T-cell (primary cell): ENCODE measurements around the gene CLDN9. TPM values are rescaled to one million over a fixed set of nuclear protein-coding genes. Genes with fewer than 3 reads are reported as not detected.

Experiments used
- ATAC-seq, 4 experiments: fragments of 200-7000 bp in 3 of 4; fragments of 150-1000 bp in 1 of 4; cut with Tn5 transposase; replicated peaks in 1 of 4; 1 replicate in 3 of 4; 2 replicates in 1 of 4; pipeline ENCODE4 v1.10.0; 2021; ENCODE audit warnings: moderate library complexity in 3 of 4, mild to moderate bottlenecking in 2 of 4, moderate number of reproducible peaks in 1 of 4
- CTCF ChIA-PET, 2 donors: fragments of 300-600 bp; sonication (Branson Sonifier 250); formaldehyde crosslinking; loops; one replicate each; lab custom pipeline; 2022; ENCODE audit warnings: antibody characterized with exemption in 2 of 2; lab: Charles Lee
- POLR2A ChIA-PET, 2 donors: fragments of 300-600 bp; sonication (Branson Sonifier 250); formaldehyde crosslinking; loops; one replicate each; lab custom pipeline; 2022; ENCODE audit warnings: antibody characterized with exemption in 2 of 2; lab: Charles Lee
- DNase-seq, 35 experiments: peaks; one replicate each; pipeline versions ENCODE4 v3.0.0 to v3.0.0-alpha.2; 2013 to 2023
- H3K27ac ChIP-seq: one replicate; pipeline ENCODE4 v1.5.1; 2013; ENCODE audit warnings: low read length
- H3K27me3 ChIP-seq, 2 experiments: replicated peaks in 1 of 2; 1 replicate in 1 of 2; 2 replicates in 1 of 2; pipeline versions ENCODE4 v1.6.1 to v1.7.0; 2013; ENCODE audit warnings: low read length in 1 of 2, mixed read lengths in 1 of 2; ENCODE audit not compliant: control insufficient read depth in 2 of 2, insufficient read depth in 2 of 2; ENCODE audit errors: extremely low read depth in 1 of 2
- H3K36me3 ChIP-seq, 2 donors: 1 replicate in 1 of 2; 2 replicates in 1 of 2; pipeline versions ENCODE4 v1.6.1 to v1.7.0; 2013; ENCODE audit warnings: low read length in 1 of 2; ENCODE audit not compliant: control insufficient read depth in 2 of 2, insufficient read depth in 1 of 2; ENCODE audit errors: extremely low read depth in 1 of 2
- H3K4me1 ChIP-seq, 2 experiments: 1 replicate in 1 of 2; 2 replicates in 1 of 2; pipeline versions ENCODE4 v1.6.1 to v1.7.0; 2013; ENCODE audit warnings: low read length in 2 of 2, mixed read lengths in 1 of 2; ENCODE audit not compliant: insufficient read depth in 2 of 2, control insufficient read depth in 1 of 2; ENCODE audit errors: extremely low read depth in 1 of 2
- H3K4me3 ChIP-seq, 2 donors: 1 replicate in 1 of 2; 2 replicates in 1 of 2; pipeline versions ENCODE4 v1.5.1 to v1.7.0; 2013; ENCODE audit warnings: mild to moderate bottlenecking in 2 of 2, low read length in 1 of 2, moderate library complexity in 1 of 2; ENCODE audit not compliant: control insufficient read depth in 1 of 2; ENCODE audit errors: extremely low read depth in 1 of 2
- H3K9me3 ChIP-seq: 2 replicates; pipeline ENCODE4 v1.7.0; 2013
- H3K27ac Mint-ChIP-seq, 2 donors: one replicate each; pipeline ENCODE4 v1.8.0; 2020 to 2021; ENCODE audit warnings: mild to moderate bottlenecking in 2 of 2, mixed read lengths in 2 of 2
- H3K27me3 Mint-ChIP-seq, 2 donors: one replicate each; pipeline ENCODE4 v1.8.0; 2021 to 2022; ENCODE audit warnings: mixed read lengths in 2 of 2
- H3K36me3 Mint-ChIP-seq: one replicate; pipeline ENCODE4 v1.8.0; 2021; ENCODE audit warnings: mixed read lengths
- H3K4me1 Mint-ChIP-seq, 3 donors: one replicate each; pipeline ENCODE4 v1.8.0; 2020 to 2022; ENCODE audit warnings: mixed read lengths in 3 of 3, mild to moderate bottlenecking in 1 of 3
- H3K4me3 Mint-ChIP-seq, 3 donors: one replicate each; pipeline ENCODE4 v1.8.0; 2020 to 2022; ENCODE audit warnings: mild to moderate bottlenecking in 3 of 3, mixed read lengths in 3 of 3, moderate library complexity in 3 of 3
- H3K9me3 Mint-ChIP-seq, 3 donors: one replicate each; pipeline ENCODE4 v1.8.0; 2020 to 2022; ENCODE audit warnings: mixed read lengths in 3 of 3
- WGBS: methylation state at CpG from one replicate; pipeline ENCODE4 v1.1.5; 2013; ENCODE audit warnings: missing lambda C conversion rate; ENCODE audit not compliant: insufficient coverage; 5-methylcytosine and 5-hydroxymethylcytosine counted together
- total RNA-seq, 35 experiments: library from RNA in 6 of 35; stranded (reverse) in 6 of 35; fragments of 120-200 nt in 1 of 35; gene quantifications; one replicate each; pipeline versions ENCODE4 v1.2.1 to v1.2.4 and lab custom pipeline; 2013 to 2026

The CLDN9 gene
- total RNA-seq, 5 donors from 2014 or later (not counting 1 experiment from before 2014, with no cell fraction given): 0.16 TPM; not detected in 4

- H3K4me1 Mint-ChIP-seq: peaks cover 10 to 15% (median 15%) of the 10 kb centered on the region in 3 donors
- ChIA-PET CTCF (no interaction called here), POLR2A (no interaction called here)
- Histone ChIP-seq H3K4me3 (peak overlapping the region in 1 of 2 donors; percentile 88), H3K36me3 (no peaks in the 10 kb centered on the region), H3K9me3 (no peaks in the 10 kb centered on the region), H3K27ac (no peak overlapping the region), H3K4me1 (peaks cover 2 to 27% of the 10 kb centered on the region in 2 experiments), H3K27me3 (peaks cover 0 to 28% of the 10 kb centered on the region in 2 experiments)
- no peaks in the 10 kb centered on the region for H3K36me3 Mint-ChIP-seq
- ATAC-seq (no peak), DNase-seq (no peak)
- under 1% methylated on average over 30 of the region's 43 CpGs for WGBS
- H3K9me3 Mint-ChIP-seq: no peaks in the 10 kb centered on the region
- no peaks in the 10 kb centered on the region for H3K27me3 Mint-ChIP-seq
- H3K27ac Mint-ChIP-seq: no peak overlapping the region
- peak overlapping the region; percentile 47 to 74 (median 50) for H3K4me3 Mint-ChIP-seq
These were observed 33.0 kb upstream of the CLDN9 start for GRCh38 chr16:2979669-2980226.

- CTCF ChIA-PET: no interaction called here
- DNase-seq (peak; percentile 80 to 97 (median 92)), ATAC-seq (peak; percentile 91 to 95 (median 94))
- Histone ChIP-seq H3K27me3 (peaks cover 0 to 31% of the 10 kb centered on the region in 2 experiments), H3K4me3 (peak within 1 kb of the TSS; percentile 88 to 94), H3K36me3 (no peaks in the 10 kb centered on the region), H3K9me3 (no peaks in the 10 kb centered on the region), H3K27ac (peak within 1 kb of the TSS; percentile 81), H3K4me1 (peaks cover 2 to 27% of the 10 kb centered on the region in 2 experiments)
- Mint-ChIP-seq H3K27me3 (no peaks in the 10 kb centered on the region), H3K36me3 (no peaks in the 10 kb centered on the region), H3K4me3 (peak within 1 kb of the TSS; percentile 74 to 77 (median 74)), H3K9me3 (no peaks in the 10 kb centered on the region), H3K27ac (peak within 1 kb of the TSS; percentile 66), H3K4me1 (peaks cover 10 to 15% (median 15%) of the 10 kb centered on the region in 3 donors)
- 7% methylated on average over 84 of the region's 91 CpGs for WGBS
- POLR2A ChIA-PET: interaction anchor here in 1 of 2 donors (0.6 kb wide), 2 partner anchors 12 to 47 kb away, joined by 4 to 6 read pairs; no protein-coding TSS in a partner anchor
These were observed 32.2 kb upstream of the CLDN9 start, which contains the start of gene PKMYT1 for GRCh38 chr16:2980227-2981176. PKMYT1 (minus strand) TSS chr16:2980446; CDS start chr16:2979657, 789 bp downstream.

GRCh38 chr16:2981177-2981898 is 31.4 kb upstream of the CLDN9 start:
- no peaks in the 10 kb centered on the region for H3K36me3 ChIP-seq
- CTCF ChIA-PET: no interaction called here
- Mint-ChIP-seq H3K27me3 (no peaks in the 10 kb centered on the region), H3K36me3 (no peaks in the 10 kb centered on the region), H3K9me3 (no peaks in the 10 kb centered on the region), H3K4me3 (peak overlapping the region; percentile 74 to 77 (median 74)), H3K27ac (peak overlapping the region; percentile 66), H3K4me1 (peaks cover 10 to 15% (median 15%) of the 10 kb centered on the region in 3 donors)
- H3K4me3 ChIP-seq: peak overlapping the region in 1 of 2 donors; percentile 94
- H3K4me1 ChIP-seq: peaks cover 2 to 27% of the 10 kb centered on the region in 2 experiments
- POLR2A ChIA-PET: interaction anchor here in 1 of 2 donors (0.6 kb wide), 1 partner anchor 46 kb away, joined by 6 read pairs; no protein-coding TSS in a partner anchor
- H3K9me3 ChIP-seq: no peaks in the 10 kb centered on the region
- peaks cover 0 to 37% of the 10 kb centered on the region in 2 experiments for H3K27me3 ChIP-seq
- DNase-seq (no peak), ATAC-seq (no peak)
- WGBS: 91% methylated on average over 17 of the region's 33 CpGs
- H3K27ac ChIP-seq: no peak overlapping the region

GRCh38 chr16:2981899-2982250 is 30.8 kb upstream of the CLDN9 start:
- ChIA-PET POLR2A (no interaction called here), CTCF (no interaction called here)
- Histone ChIP-seq H3K27ac (no peak overlapping the region), H3K9me3 (no peaks in the 10 kb centered on the region), H3K4me3 (no peak overlapping the region), H3K4me1 (peaks cover 2 to 27% of the 10 kb centered on the region in 2 experiments), H3K36me3 (no peaks in the 10 kb centered on the region), H3K27me3 (peaks cover 0 to 40% of the 10 kb centered on the region in 2 experiments)
- ATAC-seq: no peak
- no peaks in the 10 kb centered on the region for H3K36me3 Mint-ChIP-seq
- peaks cover 10 to 15% (median 15%) of the 10 kb centered on the region in 3 donors for H3K4me1 Mint-ChIP-seq
- no peaks in the 10 kb centered on the region for H3K9me3 Mint-ChIP-seq
- H3K4me3 Mint-ChIP-seq: peak overlapping the region; percentile 63 to 77 (median 74)
- 90% methylated on average over 2 of the region's 4 CpGs for WGBS
- H3K27ac Mint-ChIP-seq: peak overlapping the region in 1 of 2 donors; percentile 50
- no peak for DNase-seq
- no peaks in the 10 kb centered on the region for H3K27me3 Mint-ChIP-seq

GRCh38 chr16:2982402-2982801 is 30.3 kb upstream of the CLDN9 start:
- no peak overlapping the region for H3K4me3 ChIP-seq
- no peak overlapping the region for H3K27ac Mint-ChIP-seq
- DNase-seq (no peak), ATAC-seq (no peak)
- H3K27me3 Mint-ChIP-seq: no peaks in the 10 kb centered on the region
- no peaks in the 10 kb centered on the region for H3K36me3 Mint-ChIP-seq
- no peaks in the 10 kb centered on the region for H3K9me3 Mint-ChIP-seq
- CTCF ChIA-PET: interaction anchor here in 1 of 2 donors (0.7 kb wide), 1 partner anchor 148 kb away, joined by 10 read pairs; no protein-coding TSS in a partner anchor
- H3K4me1 ChIP-seq: peaks cover 2 to 27% of the 10 kb centered on the region in 2 experiments
- peak overlapping the region in 2 of 3 donors; percentile 24 to 74 for H3K4me3 Mint-ChIP-seq
- H3K27me3 ChIP-seq: peaks cover 0 to 44% of the 10 kb centered on the region in 2 experiments
- H3K36me3 ChIP-seq: no peaks in the 10 kb centered on the region
- 97% methylated on average over 4 of the region's 5 CpGs for WGBS
- POLR2A ChIA-PET: no interaction called here
- no peaks in the 10 kb centered on the region for H3K9me3 ChIP-seq
- no peak overlapping the region for H3K27ac ChIP-seq
- H3K4me1 Mint-ChIP-seq: peaks cover 10 to 15% (median 15%) of the 10 kb centered on the region in 3 donors
